Thyroid gland (tissue), 4 donors: ENCODE measurements around the gene SUCNR1.

Experiments used
- CTCF ChIP-seq, 6 experiments: fragments of 200-600 bp in 3 of 6; fragments of 450-650 bp in 3 of 6; sonication (generic) in 3 of 6; IDR thresholded peaks; one replicate each; pipeline ENCODE4 v1.5.1; 2016 to 2019; ENCODE audit warnings: antibody characterized with exemption in 6 of 6, mild to moderate bottlenecking in 2 of 6, inconsistent platforms in 1 of 6, moderate library complexity in 1 of 6
- POLR2A ChIP-seq, 2 donors: fragments of 450-650 bp; IDR thresholded peaks; one replicate each; pipeline ENCODE4 v1.6.1; 2017; ENCODE audit warnings: antibody characterized with exemption in 2 of 2, mild to moderate bottlenecking in 2 of 2, moderate library complexity in 1 of 2

GRCh38 chr3:151839313-151839631, 34.2 kb upstream of the SUCNR1 start:
- TF ChIP-seq CTCF (IDR thresholded peaks at IDR 0.05): no peak
- no peak for TF ChIP-seq POLR2A (IDR thresholded peaks at IDR 0.05)
